DMS153 treated with DMSO at 0.1 percent for 48 hours (cell line): ENCODE measurements around the gene ECT2.
"Not testable (repeated sequence)": the region's sequence is repeated elsewhere in the genome, so short reads cannot be mapped to it uniquely, and the experiment has no call there.

Experiments used
- DNase-seq: peaks from one replicate; lab custom pipeline; 2025; ENCODE audit not compliant: unreplicated experiment; lab: John Stamatoyannopoulos, UW

The ECT2 gene

GRCh38 chr3:172750368-172751174, at the start of gene ECT2:
Gene ECT2, plus strand, starts transcription at chr3:172750726. Its CDS starts 3,805 bp downstream, at chr3:172754531.
- peak; percentile 99 for DNase-seq

- DNase-seq: no peak
Measured at GRCh38 chr3:172700936-172701455, 49.5 kb upstream of the ECT2 start.

- no peak for DNase-seq
Measured at GRCh38 chr3:172701751-172702150, 48.8 kb upstream of the ECT2 start.

- no peak for DNase-seq
Measured at GRCh38 chr3:172702256-172702655, 48.3 kb upstream of the ECT2 start.

- DNase-seq: not testable (repeated sequence)
Measured at GRCh38 chr3:172702731-172703130, 47.8 kb upstream of the ECT2 start.

- DNase-seq: no peak
Measured at GRCh38 chr3:172704001-172704400, 46.5 kb upstream of the ECT2 start.

GRCh38 chr3:172705170-172705569, 45.4 kb upstream of the ECT2 start:
- no peak for DNase-seq

GRCh38 chr3:172707030-172707429, 43.5 kb upstream of the ECT2 start:
- no peak for DNase-seq

GRCh38 chr3:172707967-172708366, 42.6 kb upstream of the ECT2 start:
- no peak for DNase-seq

GRCh38 chr3:172708921-172709773, 41.4 kb upstream of the ECT2 start:
- DNase-seq: no peak

GRCh38 chr3:172709774-172710663, 40.5 kb upstream of the ECT2 start:
- DNase-seq: no peak

GRCh38 chr3:172710664-172711453, 39.7 kb upstream of the ECT2 start, which contains the start of gene NCEH1:
Gene NCEH1, minus strand, starts transcription at chr3:172711067. Its CDS starts 83 bp downstream, at chr3:172710984.
- DNase-seq: peak; percentile 91

- no peak for DNase-seq
Measured at GRCh38 chr3:172711454-172711795, 39.1 kb upstream of the ECT2 start.

- no peak for DNase-seq
Measured at GRCh38 chr3:172713316-172713715, 37.2 kb upstream of the ECT2 start.

- no peak for DNase-seq
Measured at GRCh38 chr3:172716476-172716875, 34.0 kb upstream of the ECT2 start.

GRCh38 chr3:172717493-172718088, 32.9 kb upstream of the ECT2 start:
- DNase-seq: no peak

- not testable (repeated sequence) for DNase-seq
Measured at GRCh38 chr3:172722536-172723040, 27.9 kb upstream of the ECT2 start.

- DNase-seq: no peak
Measured at GRCh38 chr3:172726380-172726779, 24.1 kb upstream of the ECT2 start.

GRCh38 chr3:172735014-172735413, 15.5 kb upstream of the ECT2 start:
- no peak for DNase-seq
